OCI-LY1 (cell line): ENCODE measurements around the gene ADCY7.

ENCODE experiments used
- EZH2 ChIP-seq: fragments of 200-600 bp; sonication (generic), shearing (Covaris generic); IDR thresholded peaks from 2 replicates; pipeline ENCODE4 v1.8.0; 2017; ENCODE audit warnings: borderline replicate concordance, mixed run types, mild to moderate bottlenecking, antibody characterized with exemption, low read length, moderate library complexity, mixed read lengths
- TF ChIP-seq, protein P1 (sequence below): fragments of 200-600 bp; sonication (generic), shearing (Covaris generic); IDR thresholded peaks from 2 replicates; pipeline ENCODE4 v1.5.1; 2017; ENCODE audit warnings: mild to moderate bottlenecking, antibody characterized with exemption, low read length, moderate library complexity, mixed read lengths

DNA sequence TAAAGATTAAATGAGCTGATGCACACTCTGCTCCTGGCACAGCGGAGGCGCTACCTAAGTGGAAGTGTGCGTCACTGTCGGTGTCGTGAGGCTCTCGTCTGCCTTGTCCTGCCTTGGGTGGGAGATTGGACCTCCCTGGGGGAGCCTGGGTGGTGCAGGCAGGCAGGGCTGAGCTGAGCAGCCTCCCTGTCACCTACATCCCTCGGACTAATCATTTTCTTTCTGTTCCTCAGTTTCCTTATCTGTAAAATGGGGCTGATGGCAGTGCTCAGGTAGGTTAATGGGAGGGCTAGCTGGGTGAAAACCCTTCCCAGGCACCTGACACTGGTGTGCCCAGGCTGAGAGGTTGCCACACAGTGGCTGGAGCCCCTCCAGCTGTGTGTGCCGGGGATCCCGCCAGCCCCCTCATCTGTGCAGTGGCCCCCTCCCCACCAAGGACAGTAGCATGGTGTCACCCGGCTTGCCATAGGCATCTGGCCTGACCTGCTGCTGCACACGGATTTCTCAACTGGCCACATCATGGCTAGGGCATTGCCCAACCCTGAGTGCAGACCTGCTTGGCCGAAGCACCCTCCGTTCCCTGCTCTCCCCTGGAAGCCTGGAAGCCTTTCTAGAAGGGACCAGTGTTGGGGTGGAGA lies 4.3 kb downstream of the ADCY7 start:
- TF ChIP-seq, protein P1, sequence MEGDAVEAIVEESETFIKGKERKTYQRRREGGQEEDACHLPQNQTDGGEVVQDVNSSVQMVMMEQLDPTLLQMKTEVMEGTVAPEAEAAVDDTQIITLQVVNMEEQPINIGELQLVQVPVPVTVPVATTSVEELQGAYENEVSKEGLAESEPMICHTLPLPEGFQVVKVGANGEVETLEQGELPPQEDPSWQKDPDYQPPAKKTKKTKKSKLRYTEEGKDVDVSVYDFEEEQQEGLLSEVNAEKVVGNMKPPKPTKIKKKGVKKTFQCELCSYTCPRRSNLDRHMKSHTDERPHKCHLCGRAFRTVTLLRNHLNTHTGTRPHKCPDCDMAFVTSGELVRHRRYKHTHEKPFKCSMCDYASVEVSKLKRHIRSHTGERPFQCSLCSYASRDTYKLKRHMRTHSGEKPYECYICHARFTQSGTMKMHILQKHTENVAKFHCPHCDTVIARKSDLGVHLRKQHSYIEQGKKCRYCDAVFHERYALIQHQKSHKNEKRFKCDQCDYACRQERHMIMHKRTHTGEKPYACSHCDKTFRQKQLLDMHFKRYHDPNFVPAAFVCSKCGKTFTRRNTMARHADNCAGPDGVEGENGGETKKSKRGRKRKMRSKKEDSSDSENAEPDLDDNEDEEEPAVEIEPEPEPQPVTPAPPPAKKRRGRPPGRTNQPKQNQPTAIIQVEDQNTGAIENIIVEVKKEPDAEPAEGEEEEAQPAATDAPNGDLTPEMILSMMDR, result no peak
- TF ChIP-seq EZH2, result no peak
